ENCODE measurements around the gene FUT7.
"Not testable (repeated sequence)": the region's sequence is repeated elsewhere in the genome, so short reads cannot be mapped to it uniquely, and the experiment has no call there.

The FUT7 gene

GRCh38 chr9:137048655-137049543 is 17.0 kb upstream of the FUT7 start:
- DNase-seq: no peak

GRCh38 chr9:137046088-137046787 is 14.3 kb upstream of the FUT7 start, which contains the start of gene NPDC1:
NPDC1 (minus strand) TSS chr9:137046177; CDS start chr9:137045989, 188 bp downstream.
- DNase-seq: peak; percentile 56 to 71

- DNase-seq: no peak
These were observed 13.6 kb upstream of the FUT7 start for GRCh38 chr9:137045294-137046087.

- DNase-seq: no peak
These were observed 12.8 kb upstream of the FUT7 start for GRCh38 chr9:137044502-137045177.

GRCh38 chr9:137044037-137044436 is 12.1 kb upstream of the FUT7 start:
- no peak for DNase-seq

GRCh38 chr9:137042751-137043727 is 11.2 kb upstream of the FUT7 start:
- DNase-seq: no peak

- DNase-seq: no peak
These were observed 9.2 kb upstream of the FUT7 start for GRCh38 chr9:137041124-137041523.

- no peak for DNase-seq
These were observed 8.7 kb upstream of the FUT7 start for GRCh38 chr9:137040568-137040967.

GRCh38 chr9:137039611-137040366 is 7.9 kb upstream of the FUT7 start:
- no peak for DNase-seq

- no peak for DNase-seq
These were observed 7.0 kb upstream of the FUT7 start for GRCh38 chr9:137038916-137039315.

- no peak for DNase-seq
These were observed 5.6 kb upstream of the FUT7 start for GRCh38 chr9:137037483-137037882.

GRCh38 chr9:137037035-137037434 is 5.1 kb upstream of the FUT7 start:
- no peak for DNase-seq

- DNase-seq: no peak
These were observed 4.0 kb upstream of the FUT7 start for GRCh38 chr9:137035937-137036336.

GRCh38 chr9:137035507-137035834 is 3.6 kb upstream of the FUT7 start:
- DNase-seq: no peak

GRCh38 chr9:137034709-137035506 is 3.0 kb upstream of the FUT7 start:
- DNase-seq: peak; percentile 51 to 75

GRCh38 chr9:137034039-137034708 is 2.3 kb upstream of the FUT7 start:
- no peak for DNase-seq

GRCh38 chr9:137033481-137033880 is 1.6 kb upstream of the FUT7 start:
- DNase-seq: not testable (repeated sequence)

- DNase-seq: no peak
These were observed 970 bp upstream of the FUT7 start for GRCh38 chr9:137032858-137033257.
